Keratinocyte (primary cell): ENCODE data around the gene SLC43A1.

Experiments
- CTCF ChIP-seq, 3 experiments: IDR thresholded peaks in 1 of 3; conservative IDR thresholded peaks in 1 of 3; optimal IDR thresholded peaks in 1 of 3; 2 replicates in 2 of 3; 3 replicates in 1 of 3; pipeline versions ENCODE3 to v1.5.1; 2011; ENCODE audit warnings: low read length in 3 of 3, mild to moderate bottlenecking in 3 of 3, moderate library complexity in 2 of 3, control low read depth in 1 of 3, inconsistent platforms in 1 of 3; ENCODE audit not compliant: insufficient read depth in 2 of 3; ENCODE audit errors: extremely low read depth in 1 of 3
- EZH2 ChIP-seq: IDR thresholded peaks from one replicate; pipeline ENCODE4 v1.6.1; 2012; ENCODE audit warnings: inconsistent platforms, mild to moderate bottlenecking, low read length, moderate library complexity

DNA sequence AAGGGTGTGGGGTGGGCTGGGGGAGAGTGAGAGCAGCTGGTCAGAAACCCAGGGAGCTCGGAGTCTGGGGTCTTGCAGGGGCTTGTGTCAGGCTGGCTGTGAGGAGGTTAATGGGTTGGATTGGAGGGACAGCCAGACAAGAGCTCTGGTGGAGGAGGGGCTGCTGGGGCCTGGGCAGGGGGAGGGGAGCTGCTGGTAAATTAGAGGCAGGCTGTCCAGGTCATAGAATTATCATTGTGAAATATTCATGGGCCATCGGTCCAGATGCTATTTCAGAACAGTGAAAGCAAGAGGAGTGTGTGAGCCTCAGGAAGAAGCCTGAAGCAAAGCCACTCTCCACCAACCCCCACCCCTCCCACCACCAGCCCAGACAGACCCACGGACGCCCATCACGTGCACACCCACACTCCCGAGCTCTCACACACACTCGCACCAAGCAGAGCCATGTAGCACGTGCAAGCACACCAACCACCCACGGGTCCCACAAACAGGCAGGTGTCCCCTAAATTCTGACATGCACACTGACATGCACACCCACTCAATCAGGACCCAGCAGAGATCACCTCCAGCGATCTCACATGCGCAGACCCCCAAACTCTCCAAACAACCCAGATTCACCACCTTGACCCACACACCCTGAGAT is 36.4 kb downstream of the SLC43A1 start:
- TF ChIP-seq CTCF (optimal IDR thresholded peaks at IDR 0.05 in 1 of 3, IDR thresholded peaks at IDR 0.05 in 1 of 3, conservative IDR thresholded peaks at IDR 0.05 in 1 of 3; ENCODE audit: extremely low read depth in 1 of 3, insufficient read depth in 2 of 3, low read length in 3 of 3) (no peak), EZH2 (no peak)
